Stimulated activated naive CD8-positive, alpha-beta T cell treated with anti-CD3 and anti-CD28 coated beads, Interleukin-15, Interleukin-2, amounts not matched to agents 100 U/mL and 50 U/mL, for 24 hours (primary cell): Measurements from ENCODE around the gene INSYN2B.
"Not testable (repeated sequence)": the region's sequence is repeated elsewhere in the genome, so short reads cannot be mapped to it uniquely, and the experiment has no call there.

Experiments used
- ATAC-seq: fragments of 150-1000 bp; cut with Tn5 transposase; one replicate; pipeline ENCODE4 v1.10.0; 2021
- DNase-seq: peaks from one replicate; pipeline ENCODE4 v3.0.0; 2021

INSYN2B gene

DNA sequence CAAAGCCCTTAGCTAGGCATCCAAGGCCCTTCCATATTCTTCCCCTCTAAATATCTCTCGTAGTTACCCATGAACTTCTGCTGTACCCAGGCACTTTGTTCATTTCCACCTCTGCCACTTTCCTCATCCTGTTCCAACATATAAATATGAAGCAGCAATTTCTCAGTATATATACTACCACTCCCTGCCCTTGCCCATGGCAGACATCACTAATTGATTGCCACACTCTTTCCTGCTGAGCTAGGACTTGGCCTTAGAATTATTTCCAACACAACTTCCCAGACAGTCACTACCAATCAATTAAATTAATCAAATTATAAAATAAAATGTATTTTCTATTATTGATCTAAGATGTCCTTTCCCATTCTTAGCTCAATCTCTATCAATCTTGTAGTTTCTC is 8.5 kb downstream of the INSYN2B start:
- ATAC-seq: no peak
- DNase-seq: no peak

DNA sequence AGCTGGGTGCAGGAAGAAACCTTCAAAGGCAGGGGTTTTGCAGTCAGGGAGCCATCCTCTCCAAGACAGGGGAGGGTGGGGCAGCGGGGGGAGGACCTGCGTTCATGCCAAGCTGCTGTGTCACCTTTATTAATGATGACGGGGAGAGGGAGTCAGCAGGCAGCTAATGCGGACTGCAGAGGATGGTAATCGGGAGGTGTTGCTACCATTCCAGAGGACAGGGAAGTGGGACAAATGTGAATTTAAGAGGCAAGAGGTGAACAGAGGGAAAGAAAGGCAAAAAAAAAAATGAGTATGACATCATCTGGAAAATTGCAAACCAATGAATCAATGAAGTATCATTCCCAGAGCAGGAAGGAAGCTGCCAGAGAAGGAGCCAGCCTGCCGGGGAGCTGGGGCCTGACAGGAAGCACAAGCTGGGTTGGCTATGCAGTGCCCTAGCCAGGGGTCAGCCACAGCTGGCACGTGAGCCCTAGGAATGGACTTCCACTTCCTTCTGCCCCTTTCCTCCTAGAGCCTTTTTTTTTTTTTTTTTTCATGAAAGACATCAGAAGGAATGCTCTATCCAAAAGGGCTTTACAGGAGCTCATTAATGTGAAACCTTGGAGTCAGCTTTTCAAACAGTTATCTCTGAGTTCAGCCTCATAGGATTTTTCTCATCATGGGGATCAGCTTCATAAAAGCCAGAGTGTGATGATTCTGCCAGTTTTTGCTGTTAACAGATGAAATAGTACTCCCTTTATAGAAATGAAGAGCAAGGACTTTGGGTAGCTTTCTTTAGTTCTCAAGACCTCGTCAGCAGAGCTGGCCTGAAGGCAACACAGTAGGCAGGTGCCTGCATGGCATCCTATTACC is 9.2 kb downstream of the INSYN2B start:
- DNase-seq: no peak
- no peak for ATAC-seq

DNA sequence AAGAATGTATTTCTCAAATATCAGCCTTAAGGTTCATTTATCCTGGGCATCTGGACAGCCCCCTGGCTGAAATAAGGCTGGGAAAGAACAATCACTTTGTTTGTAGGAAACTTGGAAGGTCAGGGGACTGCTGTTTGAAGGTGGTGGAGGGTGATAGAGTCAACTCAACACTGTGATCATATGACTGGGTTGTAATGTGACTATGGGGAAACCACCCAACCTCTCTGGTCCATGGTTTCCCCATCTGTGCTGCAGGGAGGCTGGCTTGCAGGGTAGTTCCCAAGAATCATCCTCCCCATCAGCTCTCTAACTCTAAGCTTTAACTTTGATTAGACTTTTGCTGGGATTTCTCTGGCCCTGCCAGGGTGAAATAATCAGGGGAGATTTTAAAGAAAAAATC is 10.0 kb downstream of the INSYN2B start:
- DNase-seq: no peak
- ATAC-seq: no peak

DNA sequence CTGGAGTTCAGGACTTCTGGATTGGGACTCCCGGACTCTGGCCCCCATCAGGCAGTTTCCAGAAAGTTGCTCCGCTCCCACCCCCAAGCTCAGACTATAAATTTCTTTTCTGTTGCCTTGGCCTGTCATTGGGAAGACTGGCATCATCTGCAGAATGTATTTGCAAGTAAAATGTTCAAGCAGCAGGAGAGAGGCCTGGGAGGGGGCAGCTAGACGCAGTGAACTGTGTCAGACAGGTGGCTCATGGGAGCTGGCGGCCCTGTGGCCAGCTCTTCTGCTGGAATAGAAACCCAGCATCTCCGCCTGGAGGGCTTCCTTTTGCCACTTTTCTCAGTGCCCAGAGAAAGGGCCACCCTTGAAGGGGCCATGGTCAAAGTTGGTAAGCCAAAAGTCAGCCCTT is 16.0 kb downstream of the INSYN2B start:
- no peak for DNase-seq
- no peak for ATAC-seq

DNA sequence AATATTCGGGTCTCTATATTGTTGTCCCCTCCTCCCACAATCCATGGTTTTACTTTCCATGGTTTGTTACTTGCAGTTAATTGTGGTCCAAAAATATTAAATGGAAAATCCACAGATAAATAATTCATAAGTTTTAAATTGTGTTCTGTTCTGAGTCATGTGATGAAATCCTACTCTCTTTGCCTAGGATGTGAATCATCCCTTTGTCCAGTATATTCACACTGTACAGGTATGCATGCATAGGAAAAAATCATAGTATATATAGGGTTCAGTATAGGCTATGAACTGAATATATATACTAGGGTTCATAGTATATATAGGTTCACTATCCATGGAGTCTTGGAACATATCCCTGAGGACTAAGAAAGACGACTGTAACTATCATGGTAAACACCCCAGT is 19.6 kb downstream of the INSYN2B start:
- no peak for DNase-seq
- no peak for ATAC-seq

DNA sequence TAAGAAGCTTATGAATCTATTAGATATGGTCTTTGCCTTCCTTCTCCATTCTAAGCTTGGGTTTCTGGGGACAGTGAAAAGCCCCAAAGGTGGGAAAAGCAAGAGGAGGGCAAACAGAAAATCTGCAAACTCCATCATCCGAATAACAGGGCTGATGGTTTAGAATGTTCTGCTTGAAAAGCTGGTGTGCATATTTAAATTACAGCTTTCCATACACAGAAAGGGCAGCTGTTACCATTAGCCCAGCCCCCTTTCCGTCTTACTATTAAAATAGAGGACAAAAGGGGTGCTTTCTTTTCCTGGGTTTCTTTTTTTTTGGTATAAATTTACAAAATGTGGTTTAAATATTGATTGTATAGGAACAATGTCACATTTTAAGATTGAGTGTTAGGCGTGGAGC is 22.0 kb downstream of the INSYN2B start:
- no peak for ATAC-seq
- DNase-seq: no peak

DNA sequence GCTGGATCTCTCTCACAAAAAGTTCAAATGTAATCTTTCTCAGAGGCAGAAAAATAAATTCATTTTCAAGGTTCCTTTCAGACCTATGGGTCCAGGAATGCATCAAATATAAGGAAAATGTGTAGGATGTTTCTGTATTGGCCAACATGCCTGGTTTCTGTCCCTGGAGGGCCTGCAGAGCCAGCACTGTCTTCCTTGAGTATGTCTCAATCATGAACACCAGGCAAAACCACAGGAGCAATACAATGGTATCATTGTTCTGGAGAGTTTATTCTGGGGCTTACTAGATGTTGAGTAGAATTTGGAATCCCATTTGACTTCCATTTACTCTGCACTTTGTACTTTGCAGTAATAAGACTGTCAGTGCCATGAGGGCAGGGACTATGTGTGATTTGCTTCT is 23.5 kb downstream of the INSYN2B start:
- no peak for DNase-seq
- no peak for ATAC-seq

DNA sequence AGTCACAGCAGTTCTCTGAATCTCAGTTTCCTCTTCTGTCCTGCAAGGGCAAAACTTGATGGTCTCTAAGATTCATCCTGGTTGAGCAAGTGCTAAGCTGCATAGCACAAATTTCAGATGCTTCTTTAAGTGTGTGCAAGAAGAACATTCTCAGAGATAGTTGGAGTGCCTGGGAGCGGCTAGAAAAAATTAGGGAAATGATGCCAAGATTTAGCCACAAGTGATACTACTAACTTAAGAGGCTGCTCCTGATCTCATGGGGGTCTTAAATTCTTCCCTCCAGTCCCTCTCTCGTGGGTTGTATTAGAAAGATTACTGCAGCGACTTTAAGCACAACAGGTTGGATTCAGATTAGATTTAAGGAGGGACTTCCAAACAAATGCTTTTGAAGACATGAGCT is 24.2 kb downstream of the INSYN2B start:
- no peak for ATAC-seq
- no peak for DNase-seq

DNA sequence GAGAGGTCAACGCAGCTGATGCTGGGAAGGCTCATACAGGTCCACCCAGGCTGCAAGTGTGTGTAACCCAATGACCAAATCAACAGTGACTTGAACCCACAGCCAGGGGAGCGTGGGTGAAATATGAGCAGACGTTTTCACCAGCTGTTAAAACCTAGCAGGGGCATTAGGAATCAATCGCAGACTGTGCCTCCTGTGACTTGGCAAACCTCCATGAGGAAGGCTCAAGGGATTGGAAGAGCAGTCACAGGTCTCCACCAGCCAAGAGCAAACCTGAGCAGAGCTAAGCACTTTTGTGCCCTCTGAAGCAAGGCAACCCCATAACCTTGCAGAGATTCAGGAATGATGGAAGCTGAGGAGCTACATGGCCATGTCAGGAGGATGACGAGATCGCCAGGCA is 25.5 kb downstream of the INSYN2B start:
- no peak for ATAC-seq

DNA sequence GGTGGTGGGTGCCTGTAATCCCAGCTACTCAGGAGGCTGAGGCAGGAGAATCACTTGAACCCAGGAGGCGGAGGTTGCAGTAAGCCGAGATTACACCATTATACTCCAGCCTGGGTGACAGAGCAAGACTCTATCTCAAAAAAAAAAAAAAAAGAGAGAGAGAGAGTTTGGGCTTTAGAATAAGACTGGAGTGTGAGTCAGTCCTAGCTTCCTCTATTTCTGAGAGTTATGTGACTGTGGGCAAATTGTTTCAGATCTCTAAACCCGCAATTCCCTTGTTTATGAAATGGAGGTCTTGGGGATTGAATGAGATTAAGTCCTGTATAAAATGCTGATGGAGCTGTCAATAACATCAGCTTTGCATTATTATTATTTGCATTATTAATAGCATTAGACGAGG is 27.1 kb downstream of the INSYN2B start:
- DNase-seq, ATAC-seq: not testable (repeated sequence)

More for the DNA sequence above, 25.5 kb downstream of the INSYN2B start:
- no peak for DNase-seq

DNA sequence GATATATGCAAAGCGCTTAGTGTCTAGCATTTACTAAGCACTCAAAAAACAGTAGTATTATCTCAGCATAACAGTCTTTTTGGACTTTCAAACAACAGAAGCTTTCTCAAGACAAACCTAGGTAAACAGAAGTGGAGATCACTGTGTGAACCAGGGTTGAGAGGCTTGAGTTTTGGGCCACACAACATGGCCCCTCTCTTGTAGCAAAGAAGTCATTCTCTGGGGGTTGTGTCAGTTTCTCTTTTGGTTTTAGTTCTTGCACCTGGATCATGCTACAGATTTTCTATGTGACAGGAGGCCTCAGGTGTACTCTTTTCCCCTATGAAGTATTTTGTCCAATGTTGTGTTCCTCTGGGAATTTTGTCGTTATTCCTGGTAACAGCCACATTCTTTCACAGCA is 30.0 kb downstream of the INSYN2B start:
- DNase-seq (no peak), ATAC-seq (no peak)

DNA sequence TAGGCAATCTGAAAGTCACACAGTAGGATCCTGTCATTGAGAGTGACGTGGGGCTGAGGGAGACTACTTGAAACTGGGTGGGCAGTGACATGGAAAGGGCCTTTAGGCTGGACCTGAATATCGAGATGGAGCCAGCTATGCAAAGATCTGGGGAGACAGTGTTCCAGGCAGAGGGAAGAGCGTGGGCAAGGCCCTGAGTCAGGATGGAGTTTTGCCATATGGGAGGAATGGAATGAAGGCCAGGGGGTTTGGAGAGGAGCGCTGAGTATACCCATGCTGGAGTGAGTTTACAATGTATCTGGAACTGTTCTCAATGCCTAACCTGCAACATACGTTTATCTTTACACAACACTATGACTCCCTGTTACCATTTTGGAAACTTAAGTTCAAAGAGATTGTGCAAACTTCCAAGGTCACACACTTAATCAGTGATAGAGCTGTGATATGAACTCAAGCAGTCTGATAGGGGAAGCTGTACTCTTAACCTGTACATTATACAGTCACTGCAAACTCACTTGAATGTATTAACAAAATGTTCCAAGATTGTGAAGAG is 33.5 kb downstream of the INSYN2B start:
- ATAC-seq (no peak), DNase-seq (no peak)

DNA sequence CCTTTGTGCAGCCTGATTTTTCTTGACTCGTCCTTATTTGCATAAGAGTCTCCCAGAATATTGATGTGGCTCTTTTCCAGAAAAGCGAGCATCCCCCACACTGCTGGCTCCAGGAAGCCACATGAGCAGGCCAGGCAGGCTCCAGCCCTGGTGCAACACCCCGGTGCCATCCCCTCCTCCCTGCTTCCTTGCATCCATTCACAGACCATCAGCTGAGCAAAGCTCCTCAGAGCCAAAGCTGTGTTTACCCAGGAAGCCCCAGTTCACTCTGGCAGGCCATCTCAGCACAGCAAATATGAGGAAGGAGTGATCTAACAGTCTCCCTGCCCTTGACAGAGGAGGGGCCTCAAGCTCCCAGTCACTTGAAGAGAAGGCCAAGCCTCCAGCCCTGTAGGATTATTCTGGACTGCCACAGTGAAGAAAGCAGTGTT is 34.4 kb downstream of the INSYN2B start:
- ATAC-seq (no peak), DNase-seq (no peak)

DNA sequence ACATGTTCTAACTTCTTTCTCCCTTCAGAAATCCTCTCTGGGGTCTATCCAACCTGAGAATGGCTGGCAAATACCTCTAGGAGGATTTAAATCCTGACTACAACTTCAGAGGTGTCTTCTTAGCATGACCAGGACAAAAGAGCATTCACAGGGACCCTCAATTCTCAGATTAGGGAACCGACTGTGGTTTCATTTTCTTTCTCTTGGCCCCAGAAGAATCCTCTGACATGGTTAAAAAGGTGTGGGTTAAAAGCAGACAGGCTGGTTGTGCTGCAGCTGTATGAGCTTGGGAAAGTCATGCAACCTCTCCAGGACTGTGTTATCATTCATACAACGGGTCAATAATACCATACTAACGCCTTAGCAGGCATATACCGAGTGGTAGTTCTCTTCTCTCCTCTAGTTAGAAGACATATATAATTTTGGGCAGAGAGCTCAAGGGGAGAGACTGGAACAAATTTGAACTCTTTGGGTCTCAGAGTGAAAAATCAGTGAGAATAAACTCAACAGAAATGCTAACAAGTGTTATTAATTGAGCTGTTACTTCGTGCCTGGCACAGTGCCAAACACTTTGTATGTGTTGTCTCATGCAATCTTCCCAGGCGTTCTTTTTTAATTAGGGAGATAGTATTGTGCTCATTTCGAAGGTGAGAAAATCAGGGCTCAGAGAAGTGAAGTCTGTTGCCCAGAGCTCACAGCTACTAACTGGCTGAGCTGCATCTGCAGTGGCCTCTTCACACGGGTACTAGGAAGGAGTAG is 35.2 kb downstream of the INSYN2B start:
- no peak for DNase-seq
- no peak for ATAC-seq

DNA sequence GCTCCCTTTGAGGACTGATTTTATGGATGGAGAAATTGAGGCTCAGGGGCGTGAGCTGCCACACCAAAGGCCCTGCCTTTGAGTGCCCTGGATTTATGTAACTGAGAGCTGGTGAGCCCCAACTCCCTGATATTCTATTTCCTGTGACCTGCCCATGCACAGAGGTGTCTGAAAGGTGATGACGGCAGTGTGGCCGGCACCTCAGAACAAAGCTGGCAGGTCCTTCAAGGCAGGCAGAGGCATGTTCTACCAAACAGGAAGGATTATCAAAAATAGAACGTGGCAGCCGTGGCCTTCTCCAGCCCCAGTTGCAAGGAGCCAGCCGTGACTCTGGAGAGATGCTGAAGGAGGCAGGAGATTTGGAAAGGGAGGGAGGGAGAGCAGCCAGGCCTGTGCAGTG is 36.2 kb downstream of the INSYN2B start:
- ATAC-seq: no peak
- no peak for DNase-seq

DNA sequence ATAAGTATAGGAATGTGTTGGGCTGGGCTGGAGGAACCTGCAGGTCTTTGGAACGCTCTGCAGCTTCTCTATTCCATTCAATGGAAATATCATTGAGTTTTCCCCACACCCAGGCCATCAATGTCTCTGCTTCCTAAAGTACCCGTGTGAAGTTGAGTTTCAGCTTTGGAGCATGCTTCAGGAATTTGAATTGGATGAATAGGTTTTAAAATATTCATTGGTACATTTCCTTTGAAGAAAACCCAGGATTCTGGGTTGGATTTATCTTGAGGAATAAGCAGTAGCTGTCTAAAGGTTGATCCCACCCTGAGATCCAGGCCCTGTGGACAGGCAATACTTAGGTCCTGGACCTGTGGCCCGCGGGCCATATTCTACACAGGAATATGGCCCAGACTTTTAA is 37.3 kb downstream of the INSYN2B start:
- ATAC-seq (no peak), DNase-seq (no peak)

DNA sequence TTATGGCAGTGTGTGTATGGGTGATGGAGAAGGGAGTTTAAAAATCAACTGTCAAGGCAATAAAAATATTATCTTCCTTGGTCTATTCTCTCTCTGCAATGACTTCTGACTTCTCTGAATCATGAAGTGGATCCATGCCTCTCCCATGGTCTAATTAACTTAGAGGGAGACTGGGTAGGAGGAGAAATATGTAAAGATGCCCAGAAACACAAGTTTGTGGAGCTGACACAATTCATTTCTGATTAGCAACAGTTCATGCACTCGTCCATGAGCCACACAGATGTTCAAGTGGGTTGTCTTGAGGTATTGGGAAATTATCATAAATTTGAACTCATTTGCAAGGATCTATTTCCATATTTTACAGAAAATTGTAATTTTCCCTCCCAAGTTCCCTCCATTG is 38.1 kb downstream of the INSYN2B start:
- DNase-seq (no peak), ATAC-seq (no peak)

DNA sequence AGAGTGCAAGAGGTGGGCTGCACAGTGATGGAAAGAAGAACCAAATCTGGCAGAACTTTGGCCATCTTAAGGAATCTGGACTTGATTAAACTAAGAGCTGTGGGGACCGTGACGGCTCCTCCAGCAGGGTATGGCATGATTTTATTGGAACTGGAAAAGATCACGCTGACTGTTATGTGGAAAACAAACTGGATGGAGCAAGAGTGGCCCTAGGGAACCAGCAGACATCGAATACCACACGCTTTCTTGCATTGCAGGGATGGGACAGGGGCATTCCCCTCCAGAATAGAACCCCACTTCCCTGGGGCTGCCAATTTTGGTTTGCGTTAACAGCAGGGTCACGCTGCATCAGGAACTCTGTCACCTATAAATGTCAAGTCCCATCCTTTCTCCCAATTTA is 38.8 kb downstream of the INSYN2B start:
- no peak for ATAC-seq

DNA sequence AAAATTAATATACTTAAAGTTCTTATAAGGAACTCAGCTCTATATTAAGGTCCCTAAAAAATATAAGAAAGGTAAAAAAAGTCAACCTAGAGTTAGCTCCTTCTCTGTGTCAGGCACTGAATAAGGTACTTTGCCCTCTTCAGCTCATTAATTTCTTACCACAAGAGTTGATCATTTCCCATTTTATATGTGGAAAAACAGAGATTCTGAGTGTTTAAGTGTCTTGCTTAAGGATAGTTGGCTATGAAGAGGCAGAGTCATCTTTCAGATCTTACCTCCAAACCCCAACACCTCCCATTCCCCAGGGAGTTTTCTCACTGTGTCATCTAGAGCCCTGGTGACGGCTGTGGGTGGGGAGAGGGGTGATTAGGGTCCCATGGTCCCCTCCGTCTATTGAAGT is 40.6 kb downstream of the INSYN2B start:
- no peak for DNase-seq
- no peak for ATAC-seq

More for the DNA sequence above, 38.8 kb downstream of the INSYN2B start:
- no peak for DNase-seq

DNA sequence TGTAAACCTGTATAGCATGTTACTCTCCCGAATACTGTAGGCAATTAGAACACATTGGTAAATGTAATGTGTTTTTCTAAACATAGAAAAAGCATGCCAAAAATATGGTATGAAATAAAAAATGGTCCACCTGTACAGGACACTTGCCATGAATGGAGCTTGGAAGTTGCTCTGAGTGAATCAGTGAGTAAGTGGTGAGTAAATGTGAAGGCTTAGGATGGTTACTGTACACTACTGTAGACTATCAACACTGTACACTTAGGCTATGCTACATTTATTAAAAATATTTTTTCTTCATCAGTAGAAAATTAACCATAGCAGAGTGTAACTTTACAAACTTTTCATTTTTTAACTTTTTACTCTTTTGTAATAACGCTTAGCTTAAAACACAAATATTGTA is 41.9 kb downstream of the INSYN2B start:
- ATAC-seq: no peak
- no peak for DNase-seq

DNA sequence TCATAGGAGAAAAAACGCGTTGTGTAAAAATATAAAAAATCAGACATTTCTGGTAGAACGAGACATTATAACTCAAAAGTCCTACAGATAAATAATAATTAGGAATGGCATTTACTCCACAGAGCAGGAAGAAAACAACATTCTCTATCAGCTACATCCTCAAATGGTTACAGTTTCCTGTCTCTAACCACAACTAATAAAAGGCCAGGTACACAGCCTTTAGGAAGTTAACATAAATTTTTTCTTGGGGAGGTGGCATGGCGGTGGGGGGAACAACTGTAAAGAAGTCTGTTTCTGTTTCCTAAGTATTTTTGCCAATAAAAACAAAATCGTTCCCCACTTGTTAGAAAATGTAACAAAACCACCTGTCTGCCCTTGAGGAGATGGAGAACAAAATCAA is 44.5 kb downstream of the INSYN2B start:
- DNase-seq (no peak), ATAC-seq (no peak)

DNA sequence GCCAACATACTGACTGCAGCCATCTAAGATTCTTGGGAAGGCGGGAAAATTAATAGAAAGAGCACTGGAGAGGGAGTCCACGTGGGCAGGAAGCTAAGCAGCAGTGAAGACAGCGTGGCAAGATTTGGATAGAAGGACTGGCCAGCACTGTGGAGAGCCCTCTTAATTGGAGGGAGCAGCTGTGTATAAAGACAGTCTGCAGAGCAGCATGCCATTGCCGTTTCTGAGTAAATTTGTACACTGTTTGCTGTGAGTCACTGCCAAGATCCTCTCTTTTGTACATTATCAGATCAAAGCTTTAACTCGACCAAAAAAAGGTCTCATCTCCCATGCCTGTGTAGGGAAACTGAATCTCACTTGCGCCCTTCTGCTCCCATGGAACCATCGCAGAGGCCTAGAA is 45.3 kb downstream of the INSYN2B start:
- no peak for ATAC-seq
- DNase-seq: no peak

DNA sequence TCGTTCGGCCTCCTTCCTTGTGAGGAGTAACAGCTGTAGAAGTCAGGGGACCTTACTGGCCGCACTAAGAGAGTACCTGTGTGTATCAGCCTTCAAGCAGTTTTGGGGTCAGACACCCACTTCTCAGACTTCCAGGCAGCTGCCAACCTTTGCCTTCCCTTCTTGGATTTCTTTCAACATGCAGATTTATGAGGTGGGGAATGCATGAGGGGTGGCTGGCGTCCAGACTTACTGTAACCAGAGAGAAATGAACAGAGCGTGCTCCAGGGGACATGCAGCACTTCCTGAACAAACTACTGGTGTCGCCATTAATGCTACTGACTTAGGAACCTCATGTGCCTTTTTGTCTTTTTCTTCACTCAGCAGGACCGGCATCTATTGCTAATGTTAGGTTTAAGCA is 46.7 kb downstream of the INSYN2B start:
- DNase-seq (no peak), ATAC-seq (no peak)
